GM15510 (cell line): ENCODE measurements around the gene JDP2.

ENCODE experiments used
- POLR2A ChIP-seq: IDR thresholded peaks from 3 replicates; pipeline ENCODE4 v1.6.1; 2011; ENCODE audit warnings: borderline replicate concordance; ENCODE audit not compliant: insufficient read length; ENCODE audit errors: extremely low read depth

Gene JDP2

GRCh38 chr14:75401361-75401760 lies 26.5 kb upstream of the JDP2 start:
- no peak for TF ChIP-seq POLR2A

DNA sequence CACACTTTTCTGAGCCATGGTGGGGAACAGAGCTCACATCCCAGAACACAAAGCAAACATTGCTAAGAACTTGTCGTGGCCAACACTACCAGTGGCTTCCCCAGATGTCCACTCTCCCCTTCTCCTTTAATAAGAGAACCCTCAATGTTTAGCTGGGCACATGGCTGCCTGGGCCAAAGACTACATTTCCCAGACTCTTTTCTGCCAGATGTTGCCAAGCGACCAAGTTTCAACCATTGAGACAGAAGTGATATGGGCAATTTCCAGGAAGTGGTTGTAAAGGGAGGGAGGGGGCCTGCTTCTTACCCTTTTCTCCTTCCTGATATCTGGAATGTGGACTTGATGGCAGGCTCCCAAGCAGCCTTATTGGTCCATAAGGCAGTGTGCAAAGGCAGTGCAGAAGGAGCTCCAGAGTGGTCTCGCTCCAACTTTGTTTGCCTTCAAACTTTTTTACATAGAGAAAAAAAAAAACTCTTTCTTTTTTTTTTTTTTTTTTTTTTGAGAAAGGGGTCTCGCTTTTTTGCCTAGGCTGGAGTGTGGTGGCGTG lies 24.9 kb upstream of the JDP2 start:
- TF ChIP-seq POLR2A: no peak

GRCh38 chr14:75404847-75405246 lies 23.0 kb upstream of the JDP2 start:
- no peak for TF ChIP-seq POLR2A

GRCh38 chr14:75406102-75406501 lies 21.7 kb upstream of the JDP2 start:
- TF ChIP-seq POLR2A: no peak

GRCh38 chr14:75406856-75407255 lies 21.0 kb upstream of the JDP2 start:
- no peak for TF ChIP-seq POLR2A

GRCh38 chr14:75409316-75410205 lies 18.3 kb upstream of the JDP2 start:
- TF ChIP-seq POLR2A: no peak

DNA sequence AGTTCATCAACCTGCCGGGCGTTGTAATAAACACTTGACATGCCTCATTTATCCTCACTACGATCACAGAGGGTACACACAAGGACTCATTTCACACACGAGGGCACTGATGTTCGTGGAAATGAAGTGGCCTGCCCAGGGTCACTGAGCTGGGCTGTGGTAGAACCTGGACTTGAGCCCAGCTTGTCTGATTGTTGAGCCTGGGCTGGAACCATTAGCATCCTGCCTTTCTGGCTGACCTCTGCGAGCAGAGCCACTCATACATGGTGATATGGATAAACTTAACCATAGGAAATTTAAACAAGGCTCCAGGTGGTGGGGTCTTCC lies 16.6 kb upstream of the JDP2 start:
- TF ChIP-seq POLR2A: no peak

GRCh38 chr14:75413013-75413412 lies 14.8 kb upstream of the JDP2 start:
- no peak for TF ChIP-seq POLR2A

GRCh38 chr14:75417674-75418073 lies 10.1 kb upstream of the JDP2 start:
- TF ChIP-seq POLR2A: no peak

DNA sequence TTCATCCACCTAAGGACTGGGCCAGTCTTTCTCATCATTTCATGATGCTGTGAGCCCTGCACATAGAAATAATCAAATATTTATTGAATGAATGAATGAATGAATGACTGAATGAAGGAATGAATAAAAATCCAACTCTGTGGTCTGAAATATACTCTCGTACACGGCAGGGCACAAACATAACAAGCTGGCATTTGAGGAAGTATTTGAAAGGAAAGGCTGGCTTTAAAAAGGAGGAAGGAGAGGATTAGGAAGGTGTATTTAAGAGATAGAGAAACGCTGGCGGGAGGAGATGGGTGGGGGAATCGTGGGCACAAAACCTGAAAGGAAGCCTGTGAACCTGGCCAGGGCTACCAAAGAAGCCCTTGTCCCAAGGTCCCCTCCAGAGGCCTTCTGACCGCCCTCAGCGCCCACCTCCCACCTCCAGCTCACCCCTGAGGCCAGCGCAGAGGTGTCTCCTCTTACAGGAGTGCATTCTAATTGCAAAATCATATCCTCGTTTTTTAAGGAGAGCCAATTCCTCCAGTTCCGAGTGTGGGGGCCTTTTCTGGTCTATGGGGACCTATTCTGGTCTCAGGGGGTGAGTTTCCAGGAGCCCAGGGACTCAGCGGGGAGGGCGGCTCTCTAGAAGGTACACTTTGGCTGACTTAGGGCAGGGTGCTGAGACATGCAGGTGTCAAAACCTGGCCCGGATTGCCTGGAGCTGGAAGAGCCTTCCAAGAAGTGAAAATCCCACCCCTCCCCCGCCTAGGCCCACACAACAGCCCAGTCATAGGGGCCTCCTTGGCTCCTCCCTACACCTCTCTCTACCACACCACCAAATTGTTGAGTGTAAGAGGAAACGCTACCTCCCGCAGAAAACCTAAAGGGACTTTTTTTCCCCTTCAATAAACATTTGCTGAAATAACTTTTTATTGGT lies 8.7 kb upstream of the JDP2 start:
- no peak for TF ChIP-seq POLR2A

GRCh38 chr14:75422169-75422568 lies 5.7 kb upstream of the JDP2 start:
- no peak for TF ChIP-seq POLR2A

- TF ChIP-seq POLR2A: no peak
These were observed 3.3 kb upstream of the JDP2 start for GRCh38 chr14:75424496-75424895.

- no peak for TF ChIP-seq POLR2A
These were observed 2.4 kb upstream of the JDP2 start for GRCh38 chr14:75425446-75425845.

DNA sequence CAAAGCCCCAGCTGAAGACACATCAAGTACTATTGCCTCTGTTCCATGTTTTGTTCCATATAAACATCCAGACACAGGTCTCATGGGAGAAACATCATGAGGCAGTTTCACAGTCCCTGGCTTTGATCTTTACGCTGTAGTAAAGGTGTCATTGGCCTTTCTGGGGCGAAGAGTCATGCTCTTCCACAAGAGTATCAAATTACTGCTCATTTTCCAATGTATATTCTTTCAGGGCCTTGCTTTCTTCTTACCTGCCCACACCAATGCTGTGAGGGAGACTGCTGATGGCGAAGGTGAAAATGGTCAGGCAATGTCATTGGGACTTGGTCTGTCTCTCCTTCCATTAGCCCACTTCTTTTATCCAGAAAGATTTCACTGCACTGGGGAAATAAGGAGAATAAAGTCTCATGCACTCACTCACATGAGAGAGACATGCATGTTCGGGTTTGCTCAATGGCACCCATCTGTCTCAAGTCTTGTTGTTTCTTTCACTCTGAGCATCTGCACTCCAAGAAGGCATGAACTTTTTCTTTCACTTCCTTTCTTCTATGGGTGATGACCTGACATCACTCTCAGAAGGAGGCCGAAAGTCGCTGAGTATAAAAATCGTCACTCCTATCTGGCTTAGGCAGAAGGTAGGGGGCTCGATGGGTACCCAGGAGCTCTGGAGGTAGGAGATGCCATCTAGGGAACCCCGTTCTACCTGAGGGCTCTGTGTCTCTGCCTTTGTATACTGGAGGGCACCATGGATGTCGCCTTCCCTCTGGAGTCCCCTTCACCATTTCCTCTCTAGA lies 1.3 kb upstream of the JDP2 start:
- peak; percentile 18 for TF ChIP-seq POLR2A

DNA sequence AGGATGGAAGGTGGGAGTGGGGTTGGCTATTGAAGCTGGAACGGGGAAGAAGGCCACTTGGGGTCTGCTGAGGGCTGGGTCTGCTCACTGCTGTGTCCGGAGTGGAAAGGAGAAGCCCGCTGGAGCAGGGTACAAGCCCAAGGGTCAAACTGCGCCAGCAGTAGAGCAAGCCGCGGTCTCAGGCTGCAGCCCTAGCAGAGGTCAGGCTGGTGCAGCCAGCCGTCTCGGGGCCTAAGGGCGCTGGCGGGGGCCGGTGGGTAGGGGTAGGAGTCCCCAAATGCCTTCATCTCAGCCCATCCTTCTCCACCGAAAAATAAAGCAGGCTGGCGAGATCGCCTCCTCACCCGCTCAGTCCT lies 718 bp upstream of the JDP2 start:
- peak; percentile 6 for TF ChIP-seq POLR2A
